Stimulated activated CD8-positive, alpha-beta memory T cell treated with anti-CD3 and anti-CD28 coated beads, Interleukin-12 subunit alpha, Interleukin-12 subunit beta, amount 100 ng/mL, for 1 hour (primary cell): Measurements from ENCODE around the gene TRAF3.
A peak's percentile ranks its signal among the peaks of the same experiment; 100 is the strongest.

ENCODE experiments used
- DNase-seq: peaks from one replicate; pipeline ENCODE4 v3.0.0-alpha.2; 2020; ENCODE audit warnings: low read depth

The TRAF3 gene, protein sequence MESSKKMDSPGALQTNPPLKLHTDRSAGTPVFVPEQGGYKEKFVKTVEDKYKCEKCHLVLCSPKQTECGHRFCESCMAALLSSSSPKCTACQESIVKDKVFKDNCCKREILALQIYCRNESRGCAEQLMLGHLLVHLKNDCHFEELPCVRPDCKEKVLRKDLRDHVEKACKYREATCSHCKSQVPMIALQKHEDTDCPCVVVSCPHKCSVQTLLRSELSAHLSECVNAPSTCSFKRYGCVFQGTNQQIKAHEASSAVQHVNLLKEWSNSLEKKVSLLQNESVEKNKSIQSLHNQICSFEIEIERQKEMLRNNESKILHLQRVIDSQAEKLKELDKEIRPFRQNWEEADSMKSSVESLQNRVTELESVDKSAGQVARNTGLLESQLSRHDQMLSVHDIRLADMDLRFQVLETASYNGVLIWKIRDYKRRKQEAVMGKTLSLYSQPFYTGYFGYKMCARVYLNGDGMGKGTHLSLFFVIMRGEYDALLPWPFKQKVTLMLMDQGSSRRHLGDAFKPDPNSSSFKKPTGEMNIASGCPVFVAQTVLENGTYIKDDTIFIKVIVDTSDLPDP

DNA sequence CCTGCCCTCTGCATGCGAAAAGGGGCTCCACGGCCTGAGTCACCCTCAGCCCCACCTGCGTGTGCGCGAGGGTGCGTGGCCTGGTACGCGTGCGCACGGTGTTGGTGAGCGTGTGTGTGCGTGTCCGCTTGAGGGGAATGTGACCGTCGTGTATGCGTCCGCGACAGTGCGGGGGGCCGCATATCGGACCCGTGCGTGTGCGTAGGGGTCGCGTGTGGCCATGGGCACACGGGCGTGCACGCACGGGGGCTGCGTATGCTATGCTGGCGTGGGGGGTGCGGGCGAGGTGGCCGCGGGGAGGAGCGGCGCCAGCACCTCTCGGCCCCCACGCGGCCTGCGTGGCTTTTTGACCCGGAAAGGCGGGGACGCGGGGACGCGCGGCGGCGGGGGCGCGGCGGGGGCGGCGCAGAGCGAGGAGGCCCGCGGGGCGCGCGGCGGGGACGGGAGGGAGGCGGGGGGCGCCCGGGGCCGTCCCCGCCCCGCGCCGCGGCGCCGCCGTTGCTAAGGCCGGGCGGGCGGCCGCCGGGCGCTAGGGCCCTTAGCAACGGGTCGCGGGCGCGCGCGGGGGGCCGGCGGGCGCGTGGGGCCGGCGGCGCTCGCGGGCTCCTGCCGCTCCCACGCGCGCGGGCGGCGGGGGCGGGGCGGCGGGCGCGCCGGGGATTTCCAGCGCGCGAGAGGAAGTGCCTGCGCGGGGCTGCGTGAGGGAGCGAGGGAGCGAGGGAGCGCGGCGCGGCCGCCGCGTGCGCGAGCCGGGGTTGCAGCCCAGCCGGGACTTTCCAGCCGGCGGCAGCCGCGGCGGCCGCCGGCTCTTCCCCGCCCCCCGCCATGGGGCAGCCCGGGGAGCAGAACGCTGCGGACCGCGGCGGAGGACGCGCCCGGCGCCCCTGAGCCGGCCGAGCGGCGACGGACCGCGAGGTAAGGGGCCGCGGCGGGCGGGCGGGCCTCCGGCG is at the start of gene TRAF3:
TSS of gene TRAF3 (plus strand) at position 689 of the 950 bp plus-strand sequence. CDS start 92,753 bp downstream, outside the sequence.
- peak; percentile 77 for DNase-seq

DNA sequence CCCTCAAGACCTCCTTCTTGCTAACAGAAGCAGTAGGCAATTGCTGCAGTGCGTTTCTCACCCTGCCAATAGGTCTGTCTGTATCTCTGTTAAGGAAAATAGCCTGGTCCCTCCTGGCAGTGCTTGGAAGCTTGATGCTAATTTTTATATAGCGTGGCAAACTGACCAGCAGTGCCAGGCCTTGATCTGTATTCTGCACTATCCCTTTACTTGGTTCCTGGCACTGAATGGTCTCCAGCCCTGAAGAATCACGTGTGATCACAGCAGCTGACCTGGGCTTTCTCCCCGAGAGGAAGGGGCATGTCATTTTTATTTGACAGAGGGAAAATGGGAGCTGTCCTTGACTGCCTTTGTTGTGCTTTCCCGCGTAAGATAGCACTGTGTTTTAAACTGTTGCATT is 48.7 kb upstream of the TRAF3 start:
- no peak for DNase-seq

DNA sequence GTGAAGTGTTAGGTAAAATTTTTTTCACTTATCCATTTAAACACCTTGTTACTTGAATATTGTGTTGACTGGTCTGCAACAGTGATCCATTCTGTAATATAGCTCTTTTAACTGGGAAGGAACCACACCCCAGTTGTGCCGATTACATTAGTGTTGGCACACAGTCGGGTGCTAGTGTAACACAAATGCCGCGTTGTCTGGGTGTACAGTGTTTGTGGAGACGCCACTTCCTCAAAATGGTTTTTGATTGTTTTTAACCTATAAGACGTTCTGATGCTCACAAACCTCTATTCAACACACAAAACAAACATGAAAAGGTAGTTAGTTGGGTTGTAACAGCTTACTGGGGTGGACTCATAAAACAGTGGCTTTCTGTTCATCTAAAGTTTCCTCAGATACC is 48.0 kb upstream of the TRAF3 start:
- DNase-seq, result no peak

DNA sequence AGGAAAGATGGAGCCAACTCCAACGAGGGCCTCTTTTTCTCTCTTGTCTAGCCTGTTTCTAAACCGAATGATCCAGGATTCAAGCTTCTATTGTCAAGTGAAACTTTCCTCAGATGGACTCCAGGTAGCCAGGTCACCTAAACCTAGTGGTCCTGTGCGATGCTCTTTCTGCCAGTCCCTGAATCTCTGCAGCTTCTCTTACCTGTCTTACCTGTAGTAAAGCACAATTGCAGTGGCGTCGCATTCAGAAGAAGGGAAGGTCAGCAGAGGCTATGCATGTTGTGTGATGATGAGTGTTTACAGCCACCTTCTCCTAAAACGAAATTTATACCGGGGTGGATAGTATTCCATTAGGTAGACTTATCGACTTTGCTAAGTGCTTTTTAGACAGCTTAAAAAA is 47.4 kb upstream of the TRAF3 start:
- no peak for DNase-seq

DNA sequence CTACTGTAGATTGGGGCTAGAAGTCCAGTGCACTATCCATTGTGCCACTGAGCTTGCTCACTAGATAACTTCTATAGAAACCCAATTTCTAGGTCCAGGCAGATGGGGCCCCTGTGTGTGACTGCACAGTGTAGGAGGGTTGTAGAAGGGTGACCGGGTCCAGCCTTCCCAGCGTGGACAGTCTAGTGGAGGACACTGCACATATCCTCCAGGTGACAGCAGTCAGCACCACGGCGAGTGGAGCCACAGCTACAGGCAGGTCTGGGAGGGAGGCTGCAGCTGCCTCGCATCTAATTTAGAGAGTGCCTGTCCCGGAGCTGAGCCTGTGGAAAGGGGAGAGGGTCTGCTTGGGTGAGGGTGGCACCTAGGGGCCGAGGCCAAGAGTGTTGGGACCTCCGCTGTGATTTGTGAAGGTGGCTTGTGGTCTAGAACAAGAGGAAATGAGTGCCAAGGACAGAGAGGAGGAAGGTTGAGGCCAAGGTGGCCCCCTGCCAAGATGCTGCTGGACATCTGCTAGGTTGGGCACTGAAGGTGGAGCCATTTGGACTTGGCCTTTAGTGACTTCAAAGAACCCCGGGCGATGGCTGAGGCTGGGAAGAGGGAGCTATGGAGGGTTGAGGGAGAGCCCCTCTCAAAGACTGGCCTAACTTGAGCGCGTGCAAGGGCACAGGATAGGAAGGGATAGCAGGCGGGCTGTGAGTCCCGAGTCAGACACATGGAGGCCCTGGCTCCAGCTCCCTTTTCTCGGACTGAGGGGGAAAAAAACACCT is 46.0 kb upstream of the TRAF3 start:
- no peak for DNase-seq

DNA sequence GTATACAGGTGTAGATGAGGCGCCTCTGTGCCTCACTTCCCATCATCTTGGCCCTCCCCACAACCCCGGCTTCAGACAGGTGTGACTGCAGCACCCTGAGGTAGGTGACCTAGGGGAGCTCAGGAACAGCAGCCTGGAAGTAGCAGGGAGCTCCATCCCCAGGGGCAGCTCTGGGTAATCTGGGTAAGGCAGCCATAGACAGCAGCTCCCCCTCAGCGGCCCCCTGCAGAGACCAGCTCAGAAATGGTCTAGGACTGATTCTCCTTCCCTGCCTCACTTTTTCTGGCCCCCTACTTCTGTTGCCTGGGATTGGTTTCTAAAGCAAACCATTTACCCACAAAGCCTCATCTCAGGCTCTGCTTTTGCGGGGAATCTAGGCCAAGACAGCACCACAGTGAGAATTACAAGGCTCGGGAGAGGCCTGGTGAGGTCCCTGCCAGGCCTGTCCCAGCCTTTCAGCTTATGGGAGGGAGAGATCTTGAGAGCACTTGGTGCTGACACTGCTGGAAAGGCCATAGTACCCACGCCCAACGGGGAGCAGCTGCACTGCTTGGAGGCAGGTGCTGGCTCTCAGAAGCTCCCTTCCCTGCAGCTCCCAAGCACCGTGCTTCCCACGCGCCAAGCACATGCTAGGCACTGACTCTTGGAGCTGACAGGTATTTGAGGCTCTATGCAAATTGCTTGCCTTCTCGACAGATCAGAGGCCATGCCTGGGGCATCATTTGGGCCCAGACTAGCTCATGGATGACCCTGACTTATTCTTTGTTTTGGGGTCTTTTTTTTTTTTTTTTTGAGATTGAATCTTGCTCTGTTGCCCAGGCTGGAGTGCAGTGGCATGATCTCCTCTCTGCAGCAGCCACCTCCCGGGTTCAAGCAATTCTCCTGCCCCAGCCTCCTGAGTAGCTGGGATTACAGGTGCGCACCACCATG is 45.1 kb upstream of the TRAF3 start:
- DNase-seq, result no peak

DNA sequence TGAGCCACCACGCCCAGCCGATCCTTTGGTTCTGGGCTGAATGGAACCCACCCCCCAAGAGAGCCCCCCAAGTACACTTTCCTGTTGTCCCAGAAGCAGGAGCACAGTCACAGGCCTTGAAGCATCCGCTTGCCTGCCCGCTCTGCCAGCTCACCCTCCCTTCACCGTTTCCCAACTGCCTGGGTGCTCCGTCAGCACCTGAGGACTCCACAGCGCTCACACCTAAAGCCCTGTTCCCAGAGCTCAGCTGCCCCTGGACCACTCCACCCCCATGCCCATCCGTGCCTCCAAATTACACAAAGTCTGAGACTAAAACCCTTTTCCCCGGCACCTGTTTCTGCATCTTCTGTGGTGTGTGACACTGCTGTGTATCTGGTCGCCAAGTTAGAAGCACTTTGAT is 44.3 kb upstream of the TRAF3 start:
- no peak for DNase-seq

DNA sequence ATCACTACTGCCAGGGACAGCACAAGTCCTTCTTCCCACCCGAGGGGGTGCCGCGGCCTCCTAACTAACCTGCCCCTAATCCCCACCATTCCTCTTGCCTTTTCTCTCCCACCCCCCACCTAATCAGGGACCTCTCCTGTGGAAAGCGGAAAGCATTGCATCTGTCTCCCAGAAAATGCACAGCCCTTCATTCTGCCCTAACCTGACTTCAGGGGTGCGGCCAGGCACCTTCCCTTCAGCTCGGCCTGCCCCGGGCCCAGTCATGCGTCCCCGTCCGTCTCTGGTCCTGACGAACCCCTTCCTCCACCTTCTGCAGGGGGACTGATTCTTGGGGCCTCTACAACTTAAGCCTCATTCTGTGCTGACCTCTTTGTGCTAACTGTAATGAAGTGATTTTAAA is 43.9 kb upstream of the TRAF3 start:
- no peak for DNase-seq

DNA sequence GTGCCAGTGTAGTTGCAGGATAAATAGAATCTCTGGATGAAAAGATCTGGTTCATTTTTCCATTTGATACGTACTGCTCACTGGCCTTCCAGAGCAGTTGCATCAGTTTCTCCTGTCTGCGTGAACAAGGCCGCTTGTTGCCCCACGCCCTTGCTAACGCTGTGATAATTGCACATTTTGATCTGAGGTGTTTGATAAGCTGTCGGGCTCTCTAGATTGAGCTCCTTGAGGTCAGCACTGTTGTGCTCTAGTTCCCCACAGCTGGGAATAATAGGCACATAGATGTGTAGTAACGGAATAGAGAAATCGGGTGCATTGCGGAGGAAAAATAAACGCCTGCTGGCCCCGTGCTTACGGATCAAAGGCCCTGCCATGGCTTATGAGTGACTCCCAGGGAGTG is 42.8 kb upstream of the TRAF3 start:
- DNase-seq, result no peak

DNA sequence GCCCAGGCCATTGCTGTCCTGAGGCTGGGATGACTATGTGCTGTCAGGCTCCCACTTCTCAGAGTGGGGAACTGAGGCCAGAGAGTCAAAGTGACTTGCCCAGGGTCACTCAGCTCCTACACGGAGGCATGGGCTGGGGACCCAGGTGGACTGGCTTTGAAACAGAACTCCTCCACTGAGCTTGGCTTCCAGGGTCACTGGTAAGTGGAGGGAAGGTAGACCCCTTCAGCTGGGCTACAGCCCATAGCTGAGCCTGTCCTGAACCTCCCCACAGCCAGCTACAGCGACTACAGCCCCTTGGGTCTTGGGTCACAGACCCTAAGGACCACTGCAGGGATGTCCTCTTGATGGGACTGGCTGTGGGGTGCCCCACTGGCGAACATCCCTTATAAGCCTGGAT is 40.3 kb upstream of the TRAF3 start:
- no peak for DNase-seq

DNA sequence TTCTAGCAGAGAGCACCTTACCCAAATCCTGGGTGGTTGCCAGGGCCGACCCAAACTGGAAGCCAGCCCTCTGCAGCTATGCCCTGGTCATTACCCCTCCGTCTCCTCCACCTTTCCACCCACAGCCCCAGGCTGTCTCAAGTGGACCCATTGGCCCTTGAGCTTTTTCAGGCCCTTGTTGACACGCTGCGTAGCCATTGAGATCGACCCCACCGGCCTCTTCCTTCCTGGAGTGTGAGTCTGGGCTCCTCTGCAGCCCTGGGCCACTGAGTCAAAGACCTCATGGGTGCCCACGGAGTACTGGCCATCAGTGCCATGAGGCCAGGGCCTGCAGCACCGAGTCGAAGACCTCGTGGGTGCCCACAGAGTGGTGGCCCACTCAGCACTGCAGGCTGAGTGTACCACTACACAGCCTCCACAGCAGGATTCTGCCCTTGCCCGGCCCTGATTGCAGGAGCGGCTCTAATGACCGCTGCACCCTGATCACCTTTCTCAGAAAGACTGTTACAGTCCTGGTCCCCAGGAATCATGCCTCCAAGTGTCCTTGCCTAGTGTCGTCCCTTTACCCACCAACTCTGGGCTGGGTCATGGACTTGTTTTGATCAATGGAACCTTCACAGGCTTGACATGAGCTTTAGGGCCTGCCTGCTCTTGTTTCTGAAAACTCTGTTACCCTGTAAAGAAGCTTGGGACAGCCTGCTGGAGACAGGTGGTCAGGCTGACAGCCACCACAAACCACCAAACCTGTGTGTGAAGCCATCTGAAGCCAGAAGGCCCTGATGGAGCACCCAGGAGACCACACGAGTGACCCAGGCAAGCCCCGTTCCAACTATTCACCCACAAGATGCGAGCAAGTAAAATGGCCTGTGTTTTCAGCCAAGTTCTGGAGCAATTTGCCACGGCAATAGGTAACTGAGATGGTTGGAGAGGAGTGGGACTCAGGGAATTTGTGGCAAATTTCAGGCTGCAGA is 39.6 kb upstream of the TRAF3 start:
- DNase-seq, result no peak

DNA sequence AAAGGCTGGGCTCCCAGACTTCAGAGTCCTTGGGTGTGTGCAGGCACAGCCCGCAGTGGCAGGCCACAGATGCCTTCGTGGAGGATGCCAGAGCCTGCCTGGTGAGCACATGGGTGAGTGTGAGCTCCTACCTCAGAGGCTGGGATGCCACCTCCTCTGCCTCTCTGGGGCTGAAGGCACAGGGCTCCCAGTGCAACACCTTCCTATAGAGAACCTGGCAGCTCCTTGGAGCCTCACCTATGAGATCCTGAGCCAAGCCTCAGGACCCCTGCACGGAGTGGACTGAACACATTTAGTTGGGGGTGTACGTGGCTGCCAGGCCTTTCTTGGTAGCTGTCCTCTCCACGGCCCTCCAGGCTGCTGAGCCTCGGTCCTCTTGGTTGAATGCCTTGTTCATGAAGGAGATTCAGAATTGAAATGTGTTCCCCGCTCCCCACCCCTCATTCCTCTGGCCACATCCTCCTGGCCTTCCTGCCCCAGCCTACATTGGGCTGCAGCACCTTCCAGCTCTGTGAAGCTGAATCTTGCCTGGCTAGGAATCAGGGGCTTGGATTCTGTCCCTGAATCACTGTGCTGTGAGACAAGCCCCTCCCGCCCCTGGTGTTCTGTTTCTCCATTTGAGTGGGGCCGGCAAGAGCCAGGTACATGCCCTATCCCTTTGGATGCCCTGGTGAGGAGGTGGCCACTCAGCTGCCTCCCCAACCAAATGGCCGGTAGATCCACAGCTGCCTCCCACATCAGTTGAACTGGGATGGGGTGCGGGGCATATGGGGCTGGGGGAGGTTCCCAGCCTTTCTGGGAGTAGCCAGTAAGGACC is 38.7 kb upstream of the TRAF3 start:
- DNase-seq, result no peak

DNA sequence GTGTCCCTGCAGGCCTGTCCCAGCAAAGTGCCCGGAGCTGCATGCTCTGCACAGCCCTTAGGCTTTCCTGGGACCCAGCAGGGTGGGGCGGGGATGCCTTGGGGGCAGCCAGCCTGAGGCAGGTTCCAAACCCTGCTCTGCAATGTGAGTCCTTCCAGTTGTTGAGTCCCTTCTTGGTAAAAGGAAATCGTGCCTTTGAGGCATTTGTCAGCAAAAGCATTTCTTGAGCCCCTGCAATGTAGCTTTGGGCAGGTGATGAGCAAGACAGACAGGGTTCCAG is 38.1 kb upstream of the TRAF3 start:
- no peak for DNase-seq

DNA sequence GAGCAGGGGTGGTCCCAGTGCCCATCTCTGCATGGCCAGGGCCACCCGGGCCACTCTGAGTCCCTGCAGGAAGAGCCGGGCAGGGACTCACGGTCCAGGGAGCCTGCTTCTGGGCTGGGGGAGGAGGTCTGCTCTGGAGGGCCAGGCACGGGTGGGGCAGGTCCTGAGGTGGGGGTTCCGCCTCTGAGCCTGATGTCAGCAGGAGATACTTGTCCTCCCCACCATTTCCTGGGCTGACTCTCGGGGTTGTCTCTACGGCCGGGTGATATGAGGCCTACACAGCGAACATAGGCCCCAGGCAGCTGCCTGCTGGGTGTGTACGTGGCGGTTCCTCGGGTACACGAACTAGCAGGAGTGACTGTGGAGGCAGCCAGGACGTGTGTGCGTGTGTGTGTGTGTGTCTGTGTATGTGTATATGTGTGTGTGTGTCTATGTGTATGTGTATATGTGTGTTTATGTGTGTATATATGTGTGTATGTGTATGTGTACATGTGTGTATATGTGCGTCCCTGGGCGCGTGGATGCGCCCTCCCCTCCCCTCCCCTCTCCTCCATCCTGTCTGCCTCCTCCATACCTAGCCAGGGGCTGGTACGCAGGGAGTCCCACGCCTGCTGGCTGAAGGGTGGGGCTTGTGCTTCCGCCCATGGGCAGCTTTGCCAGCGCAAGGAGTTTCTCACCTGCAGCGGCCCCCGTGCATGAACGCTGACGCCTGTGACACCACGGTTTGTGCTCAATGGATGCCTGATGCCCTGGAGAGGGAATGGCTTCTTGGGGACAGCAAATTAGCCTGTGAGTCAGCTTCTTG is 30.4 kb upstream of the TRAF3 start:
- no peak for DNase-seq

DNA sequence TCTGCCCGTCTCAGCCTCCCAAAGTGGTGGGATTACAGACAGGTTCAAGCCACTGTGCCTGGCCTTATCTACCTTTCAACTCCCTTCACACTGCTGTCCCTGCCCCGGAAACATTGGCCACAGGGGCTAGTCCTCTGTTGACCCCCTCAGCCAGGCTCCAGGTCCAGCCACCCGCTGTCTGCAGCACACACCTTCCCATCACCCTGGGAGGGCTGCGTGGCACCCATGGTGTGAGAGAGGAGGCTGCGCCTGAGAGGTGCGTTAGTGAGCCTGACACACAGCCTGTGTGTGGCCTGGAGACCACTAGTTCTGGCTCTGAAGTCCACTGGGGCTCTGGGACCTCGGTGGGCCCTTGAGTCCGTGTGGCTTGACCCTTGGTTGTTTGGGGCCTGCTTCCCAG is 28.4 kb upstream of the TRAF3 start:
- no peak for DNase-seq

DNA sequence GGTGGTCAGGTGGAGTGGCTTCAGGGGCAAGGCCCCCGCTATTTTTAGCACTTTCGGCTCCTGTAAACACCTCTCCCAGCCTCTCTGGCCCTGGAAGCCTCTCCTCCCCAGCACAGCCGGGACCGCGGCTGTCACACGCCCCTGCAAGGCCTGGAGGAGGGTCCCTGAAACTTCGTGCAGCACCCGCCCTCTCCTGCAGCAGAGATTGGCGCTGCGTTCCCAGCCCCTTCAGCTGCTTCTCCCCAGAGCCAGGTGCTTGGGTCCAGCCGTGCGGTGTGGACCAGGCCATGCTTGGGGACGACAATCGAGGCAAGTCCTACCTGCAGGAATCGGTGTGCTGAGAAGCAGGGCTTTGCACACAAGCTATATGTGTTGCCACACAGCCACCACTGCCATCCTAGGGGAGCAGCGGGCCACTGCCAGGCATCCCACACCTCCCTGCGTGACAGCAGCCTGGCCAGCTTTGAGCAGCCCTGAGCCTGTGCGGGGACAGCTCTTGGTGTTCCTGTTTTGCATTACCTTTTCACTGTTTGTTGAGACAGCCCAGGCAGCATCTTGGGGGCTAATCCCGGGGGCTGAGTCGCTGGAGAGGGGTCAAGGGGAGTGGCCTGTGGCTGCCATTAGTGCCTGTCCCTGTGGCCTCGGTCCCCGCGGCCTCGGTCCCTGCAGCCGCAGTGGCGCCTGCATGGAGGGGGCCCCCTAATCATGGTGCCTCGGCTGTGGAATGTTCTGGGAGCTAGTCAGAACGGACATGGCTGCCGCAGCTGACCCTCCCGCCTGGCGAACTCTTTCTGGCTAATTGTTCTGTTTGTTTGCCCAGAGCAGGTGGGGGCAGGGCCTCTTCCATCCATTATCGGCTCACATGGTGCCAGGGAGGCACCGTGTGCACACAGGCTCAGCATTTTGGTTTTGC is 27.6 kb upstream of the TRAF3 start:
- no peak for DNase-seq

DNA sequence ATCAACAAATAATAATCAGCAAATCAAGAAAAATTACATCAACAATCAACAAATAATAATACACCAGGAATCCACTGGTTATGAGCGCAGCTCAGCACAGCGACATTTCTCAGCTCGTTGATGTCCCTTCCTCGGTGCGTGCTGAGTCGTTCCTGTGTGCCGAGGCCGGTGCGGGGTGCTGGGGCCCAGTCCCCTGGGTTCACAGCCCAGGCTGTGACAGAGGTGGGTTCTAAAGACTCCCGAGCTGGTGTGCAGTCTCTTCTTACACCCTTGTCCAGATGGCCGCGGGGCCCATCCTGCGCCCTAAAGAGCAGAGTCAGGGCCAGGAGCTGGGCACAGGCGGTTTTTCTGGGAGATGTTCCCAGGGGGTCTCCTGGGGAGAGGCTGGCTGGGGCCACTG is 26.9 kb upstream of the TRAF3 start:
- no peak for DNase-seq
